Measurements from ENCODE around the gene PITPNM3. TPM values are rescaled to one million over a fixed set of nuclear protein-coding genes. Genes with fewer than 3 reads are reported as not detected.

The PITPNM3 gene
- total and polyA plus RNA-seq, 2 of the 8 experiments (the other 6 are each of a cell fraction or from before 2014, with no cell fraction given): 1.7 to 3.1 TPM

- TF ChIP-seq ATF2 (IDR thresholded peaks at IDR 0.05; ENCODE audit: low read length) (no peak), USF2 (IDR thresholded peaks at IDR 0.05; ENCODE audit: low read length) (no peak), ZNF274 (IDR thresholded peaks at IDR 0.05; ENCODE audit: borderline replicate concordance, extremely low read depth, low read length) (no peak)
- TF ChIP-seq, protein P1, sequence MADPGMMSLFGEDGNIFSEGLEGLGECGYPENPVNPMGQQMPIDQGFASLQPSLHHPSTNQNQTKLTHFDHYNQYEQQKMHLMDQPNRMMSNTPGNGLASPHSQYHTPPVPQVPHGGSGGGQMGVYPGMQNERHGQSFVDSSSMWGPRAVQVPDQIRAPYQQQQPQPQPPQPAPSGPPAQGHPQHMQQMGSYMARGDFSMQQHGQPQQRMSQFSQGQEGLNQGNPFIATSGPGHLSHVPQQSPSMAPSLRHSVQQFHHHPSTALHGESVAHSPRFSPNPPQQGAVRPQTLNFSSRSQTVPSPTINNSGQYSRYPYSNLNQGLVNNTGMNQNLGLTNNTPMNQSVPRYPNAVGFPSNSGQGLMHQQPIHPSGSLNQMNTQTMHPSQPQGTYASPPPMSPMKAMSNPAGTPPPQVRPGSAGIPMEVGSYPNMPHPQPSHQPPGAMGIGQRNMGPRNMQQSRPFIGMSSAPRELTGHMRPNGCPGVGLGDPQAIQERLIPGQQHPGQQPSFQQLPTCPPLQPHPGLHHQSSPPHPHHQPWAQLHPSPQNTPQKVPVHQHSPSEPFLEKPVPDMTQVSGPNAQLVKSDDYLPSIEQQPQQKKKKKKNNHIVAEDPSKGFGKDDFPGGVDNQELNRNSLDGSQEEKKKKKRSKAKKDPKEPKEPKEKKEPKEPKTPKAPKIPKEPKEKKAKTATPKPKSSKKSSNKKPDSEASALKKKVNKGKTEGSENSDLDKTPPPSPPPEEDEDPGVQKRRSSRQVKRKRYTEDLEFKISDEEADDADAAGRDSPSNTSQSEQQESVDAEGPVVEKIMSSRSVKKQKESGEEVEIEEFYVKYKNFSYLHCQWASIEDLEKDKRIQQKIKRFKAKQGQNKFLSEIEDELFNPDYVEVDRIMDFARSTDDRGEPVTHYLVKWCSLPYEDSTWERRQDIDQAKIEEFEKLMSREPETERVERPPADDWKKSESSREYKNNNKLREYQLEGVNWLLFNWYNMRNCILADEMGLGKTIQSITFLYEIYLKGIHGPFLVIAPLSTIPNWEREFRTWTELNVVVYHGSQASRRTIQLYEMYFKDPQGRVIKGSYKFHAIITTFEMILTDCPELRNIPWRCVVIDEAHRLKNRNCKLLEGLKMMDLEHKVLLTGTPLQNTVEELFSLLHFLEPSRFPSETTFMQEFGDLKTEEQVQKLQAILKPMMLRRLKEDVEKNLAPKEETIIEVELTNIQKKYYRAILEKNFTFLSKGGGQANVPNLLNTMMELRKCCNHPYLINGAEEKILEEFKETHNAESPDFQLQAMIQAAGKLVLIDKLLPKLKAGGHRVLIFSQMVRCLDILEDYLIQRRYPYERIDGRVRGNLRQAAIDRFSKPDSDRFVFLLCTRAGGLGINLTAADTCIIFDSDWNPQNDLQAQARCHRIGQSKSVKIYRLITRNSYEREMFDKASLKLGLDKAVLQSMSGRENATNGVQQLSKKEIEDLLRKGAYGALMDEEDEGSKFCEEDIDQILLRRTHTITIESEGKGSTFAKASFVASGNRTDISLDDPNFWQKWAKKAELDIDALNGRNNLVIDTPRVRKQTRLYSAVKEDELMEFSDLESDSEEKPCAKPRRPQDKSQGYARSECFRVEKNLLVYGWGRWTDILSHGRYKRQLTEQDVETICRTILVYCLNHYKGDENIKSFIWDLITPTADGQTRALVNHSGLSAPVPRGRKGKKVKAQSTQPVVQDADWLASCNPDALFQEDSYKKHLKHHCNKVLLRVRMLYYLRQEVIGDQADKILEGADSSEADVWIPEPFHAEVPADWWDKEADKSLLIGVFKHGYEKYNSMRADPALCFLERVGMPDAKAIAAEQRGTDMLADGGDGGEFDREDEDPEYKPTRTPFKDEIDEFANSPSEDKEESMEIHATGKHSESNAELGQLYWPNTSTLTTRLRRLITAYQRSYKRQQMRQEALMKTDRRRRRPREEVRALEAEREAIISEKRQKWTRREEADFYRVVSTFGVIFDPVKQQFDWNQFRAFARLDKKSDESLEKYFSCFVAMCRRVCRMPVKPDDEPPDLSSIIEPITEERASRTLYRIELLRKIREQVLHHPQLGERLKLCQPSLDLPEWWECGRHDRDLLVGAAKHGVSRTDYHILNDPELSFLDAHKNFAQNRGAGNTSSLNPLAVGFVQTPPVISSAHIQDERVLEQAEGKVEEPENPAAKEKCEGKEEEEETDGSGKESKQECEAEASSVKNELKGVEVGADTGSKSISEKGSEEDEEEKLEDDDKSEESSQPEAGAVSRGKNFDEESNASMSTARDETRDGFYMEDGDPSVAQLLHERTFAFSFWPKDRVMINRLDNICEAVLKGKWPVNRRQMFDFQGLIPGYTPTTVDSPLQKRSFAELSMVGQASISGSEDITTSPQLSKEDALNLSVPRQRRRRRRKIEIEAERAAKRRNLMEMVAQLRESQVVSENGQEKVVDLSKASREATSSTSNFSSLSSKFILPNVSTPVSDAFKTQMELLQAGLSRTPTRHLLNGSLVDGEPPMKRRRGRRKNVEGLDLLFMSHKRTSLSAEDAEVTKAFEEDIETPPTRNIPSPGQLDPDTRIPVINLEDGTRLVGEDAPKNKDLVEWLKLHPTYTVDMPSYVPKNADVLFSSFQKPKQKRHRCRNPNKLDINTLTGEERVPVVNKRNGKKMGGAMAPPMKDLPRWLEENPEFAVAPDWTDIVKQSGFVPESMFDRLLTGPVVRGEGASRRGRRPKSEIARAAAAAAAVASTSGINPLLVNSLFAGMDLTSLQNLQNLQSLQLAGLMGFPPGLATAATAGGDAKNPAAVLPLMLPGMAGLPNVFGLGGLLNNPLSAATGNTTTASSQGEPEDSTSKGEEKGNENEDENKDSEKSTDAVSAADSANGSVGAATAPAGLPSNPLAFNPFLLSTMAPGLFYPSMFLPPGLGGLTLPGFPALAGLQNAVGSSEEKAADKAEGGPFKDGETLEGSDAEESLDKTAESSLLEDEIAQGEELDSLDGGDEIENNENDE (IDR thresholded peaks at IDR 0.05; ENCODE audit: insufficient replicate concordance, low read length): no peak
These were observed 85.4 kb downstream of the PITPNM3 start (continued) for GRCh38 chr17:6470751-6471521.
